Subcutaneous adipose tissue (tissue), 4 donors: ENCODE data around the gene CDK13. TPM values are rescaled to one million over a fixed set of nuclear protein-coding genes. Genes with fewer than 3 reads are reported as not detected.

ENCODE experiments used
- total RNA-seq, 4 donors: library from RNA; depleted of rRNA; stranded (reverse); fragments of >200 nt; gene quantifications; one replicate each; pipeline ENCODE4 v1.1.0, GENCODE V29; 2016
- TF ChIP-seq, protein P1 (sequence below): fragments of 450-650 bp; IDR thresholded peaks from one replicate; pipeline ENCODE4 v1.5.1; 2016; ENCODE audit warnings: low read depth, mild to moderate bottlenecking, control low read depth, antibody characterized with exemption, moderate library complexity

CDK13 gene
- total RNA-seq, 4 donors from 2014 or later, result 65.6 to 81.9 (median 68.3) TPM

DNA sequence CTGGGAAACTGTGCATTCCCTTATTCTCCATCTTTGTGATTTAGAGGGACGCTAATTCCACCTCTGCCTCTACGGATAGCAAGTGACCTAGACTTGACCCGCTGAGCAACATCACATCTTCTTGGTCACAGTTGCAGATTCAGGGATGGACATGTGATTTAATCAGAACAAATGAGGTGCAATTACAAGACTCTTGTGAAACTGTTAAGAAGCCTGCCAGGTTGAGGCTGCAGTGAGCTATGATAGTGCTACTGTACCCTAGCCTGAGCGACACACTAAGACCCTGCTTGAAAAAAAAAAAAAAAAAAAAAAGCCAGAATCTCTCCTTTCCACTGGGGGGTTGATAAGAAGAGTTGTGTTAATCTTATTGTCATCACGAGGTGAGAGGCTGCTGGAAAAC, 170.0 kb downstream of the CDK13 start:
- TF ChIP-seq, protein P1, sequence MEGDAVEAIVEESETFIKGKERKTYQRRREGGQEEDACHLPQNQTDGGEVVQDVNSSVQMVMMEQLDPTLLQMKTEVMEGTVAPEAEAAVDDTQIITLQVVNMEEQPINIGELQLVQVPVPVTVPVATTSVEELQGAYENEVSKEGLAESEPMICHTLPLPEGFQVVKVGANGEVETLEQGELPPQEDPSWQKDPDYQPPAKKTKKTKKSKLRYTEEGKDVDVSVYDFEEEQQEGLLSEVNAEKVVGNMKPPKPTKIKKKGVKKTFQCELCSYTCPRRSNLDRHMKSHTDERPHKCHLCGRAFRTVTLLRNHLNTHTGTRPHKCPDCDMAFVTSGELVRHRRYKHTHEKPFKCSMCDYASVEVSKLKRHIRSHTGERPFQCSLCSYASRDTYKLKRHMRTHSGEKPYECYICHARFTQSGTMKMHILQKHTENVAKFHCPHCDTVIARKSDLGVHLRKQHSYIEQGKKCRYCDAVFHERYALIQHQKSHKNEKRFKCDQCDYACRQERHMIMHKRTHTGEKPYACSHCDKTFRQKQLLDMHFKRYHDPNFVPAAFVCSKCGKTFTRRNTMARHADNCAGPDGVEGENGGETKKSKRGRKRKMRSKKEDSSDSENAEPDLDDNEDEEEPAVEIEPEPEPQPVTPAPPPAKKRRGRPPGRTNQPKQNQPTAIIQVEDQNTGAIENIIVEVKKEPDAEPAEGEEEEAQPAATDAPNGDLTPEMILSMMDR, result no peak

DNA sequence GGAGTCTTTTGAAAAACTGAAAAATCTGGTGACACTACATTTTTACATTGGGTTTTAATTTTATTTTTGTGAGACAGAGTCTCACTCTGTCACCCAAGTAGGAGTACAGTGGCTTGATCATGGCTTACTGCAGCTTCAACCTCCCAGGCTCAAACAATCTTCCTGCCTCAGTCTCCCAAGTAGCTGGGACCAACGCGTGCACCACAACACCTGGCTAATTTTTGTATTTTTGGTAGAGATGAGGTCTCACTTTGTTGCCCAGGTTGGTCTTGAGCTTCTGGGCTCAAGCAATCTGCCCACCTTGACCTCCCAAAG, 172.8 kb downstream of the CDK13 start:
- TF ChIP-seq, protein P1, result no peak

DNA sequence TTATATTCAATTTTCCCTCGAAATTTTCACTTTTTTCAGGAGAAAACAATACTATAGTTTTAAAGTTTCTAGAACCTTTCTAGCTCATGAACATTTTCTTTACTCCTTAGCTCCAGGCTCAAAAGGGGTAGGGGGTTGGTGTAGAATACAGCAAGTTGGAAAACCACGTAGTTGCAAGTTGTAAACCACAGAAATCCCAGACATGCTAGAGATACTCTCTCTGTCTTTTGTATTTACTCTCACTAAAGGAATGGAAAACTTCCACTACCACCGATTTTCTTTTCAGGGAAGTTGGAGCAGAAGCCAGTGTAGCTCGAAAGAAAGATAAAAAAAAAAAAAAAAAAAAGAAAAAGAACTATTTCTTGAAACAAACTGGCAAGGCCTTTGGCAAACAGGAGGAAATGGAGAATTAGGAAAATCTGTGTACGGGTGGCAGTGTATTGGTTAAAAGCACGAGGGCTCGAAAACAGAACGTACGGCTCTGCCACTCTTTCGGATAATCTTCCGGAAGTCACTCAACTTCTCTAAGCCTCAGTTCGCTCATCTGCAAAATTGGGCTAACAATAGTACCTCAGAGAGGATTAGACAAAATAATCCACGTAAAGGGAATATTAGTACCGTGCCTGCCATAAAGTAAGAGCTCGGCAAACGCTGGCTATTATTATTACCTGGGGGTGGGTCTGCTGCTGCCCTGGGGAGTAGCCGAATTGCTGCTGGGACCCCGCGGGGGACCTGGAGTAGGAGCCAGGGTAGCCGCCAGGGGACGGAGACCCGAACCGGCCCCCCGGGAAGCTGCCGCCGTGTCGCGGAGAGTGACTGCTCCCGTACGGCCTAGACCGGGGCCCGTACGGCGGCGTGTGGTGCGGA, 183.7 kb downstream of the CDK13 start:
- TF ChIP-seq, protein P1, result no peak

DNA sequence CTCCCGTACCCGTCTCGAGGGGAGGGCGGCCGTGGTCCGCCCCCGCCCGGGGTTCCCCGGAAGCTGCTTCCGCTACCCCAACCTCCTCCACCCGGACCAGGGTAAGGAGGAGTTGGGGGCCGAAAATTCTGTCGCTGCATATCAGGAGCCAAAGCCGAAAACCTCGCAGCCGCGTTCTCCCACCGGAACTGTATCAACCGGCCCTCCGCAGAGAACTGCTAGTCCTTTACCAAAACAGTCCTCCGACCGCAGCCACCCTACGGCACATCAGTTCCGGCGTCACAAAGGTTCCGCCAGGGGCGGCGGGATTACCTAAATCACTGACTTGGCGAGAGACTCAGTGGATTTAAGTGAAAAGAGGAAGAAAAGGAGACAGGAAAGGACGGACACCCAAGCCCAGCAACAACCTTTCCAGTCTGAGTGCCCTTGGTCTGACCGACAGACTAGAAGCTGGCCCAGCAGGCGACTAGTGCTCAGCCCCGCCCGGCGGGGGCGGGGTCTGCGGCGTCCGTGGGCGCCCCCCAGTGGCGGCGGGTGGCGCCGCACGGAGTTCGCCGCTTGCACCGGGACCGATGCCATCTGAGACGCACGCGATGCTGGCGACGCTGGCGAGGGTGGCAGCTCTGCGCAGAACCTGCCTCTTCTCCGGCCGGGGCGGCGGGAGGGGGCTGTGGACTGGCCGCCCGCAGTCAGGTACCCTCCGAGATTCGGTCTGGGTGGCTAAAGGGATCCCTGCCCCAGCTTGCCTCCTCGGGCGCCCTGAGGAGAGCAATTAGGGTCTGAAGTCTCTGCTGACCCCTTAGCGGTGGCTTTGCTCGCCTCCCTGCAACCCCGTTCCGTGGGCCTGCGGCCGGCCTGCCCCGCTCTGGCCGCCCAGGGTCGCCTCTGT, 184.6 kb downstream of the CDK13 start, which contains the start of the genes MPLKIP and SUGCT:
Gene MPLKIP (minus strand): TSS at position 195 of the 889 bp plus-strand sequence. CDS start 55 bp downstream, at position 140.
Gene SUGCT (plus strand): TSS at position 578 of the 889 bp plus-strand sequence.
- TF ChIP-seq, protein P1, result no peak

DNA sequence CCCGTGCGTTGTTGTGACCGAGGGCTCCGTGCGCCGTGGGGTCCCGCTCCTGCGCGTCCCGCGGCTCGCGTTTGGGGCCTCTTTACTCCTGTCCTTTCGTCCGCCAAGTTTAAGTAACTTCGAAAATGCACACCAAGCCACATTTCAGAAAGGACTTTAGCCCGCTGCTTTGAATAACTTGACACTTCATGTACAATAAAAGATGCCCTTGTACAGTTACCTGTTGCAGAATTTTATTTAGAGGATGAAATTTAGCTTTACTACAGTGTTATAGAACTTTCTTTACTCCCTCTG, 185.2 kb downstream of the CDK13 start:
- TF ChIP-seq, protein P1, result no peak

DNA sequence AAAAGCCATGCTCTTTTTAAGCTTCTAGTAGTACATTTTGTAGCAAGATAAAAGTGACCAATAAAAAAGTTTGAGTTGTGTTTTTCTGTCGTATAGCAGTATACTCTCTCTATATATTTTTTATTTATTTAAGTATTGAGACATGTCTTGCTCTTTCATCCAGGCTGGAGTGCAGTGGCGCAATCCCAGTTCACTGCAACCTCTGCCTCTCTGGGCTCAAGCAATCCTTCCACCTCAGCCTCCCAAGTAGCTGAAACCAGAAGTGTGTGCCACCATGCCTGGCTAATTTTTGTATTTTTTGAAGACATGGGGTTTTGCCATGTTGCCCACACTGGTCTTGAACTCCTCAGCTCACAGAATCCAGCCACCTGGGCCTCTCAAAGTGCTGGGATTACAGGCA, 187.5 kb downstream of the CDK13 start:
- TF ChIP-seq, protein P1, result no peak

DNA sequence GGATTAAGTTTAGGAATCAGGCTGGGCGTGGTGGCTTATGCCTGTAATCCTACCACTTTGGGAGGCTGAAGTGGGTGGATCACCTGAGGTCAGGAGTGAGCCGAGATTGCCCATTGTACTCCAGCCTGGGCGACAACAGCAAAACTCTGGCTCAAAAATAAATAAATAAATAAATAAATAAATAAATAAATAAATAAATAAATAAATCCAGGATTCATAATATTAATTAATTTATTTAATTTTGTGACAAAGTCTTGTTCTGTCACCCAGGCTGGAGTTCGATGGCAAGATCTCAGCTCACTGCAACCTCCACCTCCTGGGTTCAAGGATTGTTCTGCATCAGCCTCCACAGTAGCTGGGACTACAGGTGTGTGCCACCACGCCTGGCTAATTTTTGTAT, 188.9 kb downstream of the CDK13 start:
- TF ChIP-seq, protein P1, result no peak
